HepG2 (cell line): Measurements from ENCODE around the gene PACS2.

ENCODE experiments used
- ESRRA ChIP-seq: sonication (generic); formaldehyde crosslinking; IDR thresholded peaks from 2 replicates; pipeline ENCODE4 v1.5.1; 2020; ENCODE audit warnings: mild to moderate bottlenecking, low read depth, missing genetic modification reagents
- POLR2A ChIP-seq, 2 experiments: IDR thresholded peaks; 2 replicates each; pipeline ENCODE4 v1.6.1; 2011; ENCODE audit warnings: low read depth in 2 of 2, low read length in 2 of 2, mild to moderate bottlenecking in 1 of 2, moderate library complexity in 1 of 2; ENCODE audit not compliant: insufficient read depth in 1 of 2
- POLR2AphosphoS2 ChIP-seq: IDR thresholded peaks from 2 replicates; pipeline ENCODE4 v1.6.1; 2011; ENCODE audit warnings: low read depth, low read length, improper control_type of control experiment
- POLR2G ChIP-seq: fragments of 200-400 bp; formaldehyde crosslinking; IDR thresholded peaks from 2 replicates; pipeline ENCODE4 v1.6.1; 2018; ENCODE audit warnings: mild to moderate bottlenecking, low read depth, low read length, moderate library complexity
- YY1 ChIP-seq: IDR thresholded peaks from 2 replicates; pipeline ENCODE4 v1.6.1; 2011; ENCODE audit warnings: low read length, low read depth, moderate library complexity, mild to moderate bottlenecking; ENCODE audit not compliant: insufficient read depth, insufficient replicate concordance
- ZNF121 ChIP-seq: sonication (generic); formaldehyde crosslinking; IDR thresholded peaks from 2 replicates; pipeline ENCODE4 v1.5.0; 2020; ENCODE audit warnings: mild to moderate bottlenecking, missing genetic modification reagents
- ZNF136 ChIP-seq: sonication (generic); formaldehyde crosslinking; IDR thresholded peaks from 2 replicates; pipeline ENCODE4 v1.8.1; 2022; ENCODE audit warnings: low read depth, mild to moderate bottlenecking, moderate library complexity, missing genetic modification reagents
- ZNF292 ChIP-seq: sonication (generic); formaldehyde crosslinking; IDR thresholded peaks from 2 replicates; pipeline ENCODE4 v1.8.1; 2022; ENCODE audit warnings: mild to moderate bottlenecking, low read depth, missing genetic modification reagents, borderline replicate concordance
- TF ChIP-seq, protein P1 (sequence below), 2 experiments: sonication (generic) in 1 of 2; formaldehyde crosslinking in 1 of 2; IDR thresholded peaks; 2 replicates each; pipeline versions ENCODE4 v1.4.0 to v1.6.1; 2018 to 2020; ENCODE audit warnings: missing genetic modification reagents in 2 of 2, borderline replicate concordance in 1 of 2, low read depth in 1 of 2, mild to moderate bottlenecking in 1 of 2, missing biosample characterization in 1 of 2
- TF ChIP-seq, protein P2 (sequence below): sonication (generic); formaldehyde crosslinking; IDR thresholded peaks from 2 replicates; pipeline ENCODE4 v1.5.0; 2020; ENCODE audit warnings: mild to moderate bottlenecking, missing genetic modification reagents, moderate library complexity

DNA sequence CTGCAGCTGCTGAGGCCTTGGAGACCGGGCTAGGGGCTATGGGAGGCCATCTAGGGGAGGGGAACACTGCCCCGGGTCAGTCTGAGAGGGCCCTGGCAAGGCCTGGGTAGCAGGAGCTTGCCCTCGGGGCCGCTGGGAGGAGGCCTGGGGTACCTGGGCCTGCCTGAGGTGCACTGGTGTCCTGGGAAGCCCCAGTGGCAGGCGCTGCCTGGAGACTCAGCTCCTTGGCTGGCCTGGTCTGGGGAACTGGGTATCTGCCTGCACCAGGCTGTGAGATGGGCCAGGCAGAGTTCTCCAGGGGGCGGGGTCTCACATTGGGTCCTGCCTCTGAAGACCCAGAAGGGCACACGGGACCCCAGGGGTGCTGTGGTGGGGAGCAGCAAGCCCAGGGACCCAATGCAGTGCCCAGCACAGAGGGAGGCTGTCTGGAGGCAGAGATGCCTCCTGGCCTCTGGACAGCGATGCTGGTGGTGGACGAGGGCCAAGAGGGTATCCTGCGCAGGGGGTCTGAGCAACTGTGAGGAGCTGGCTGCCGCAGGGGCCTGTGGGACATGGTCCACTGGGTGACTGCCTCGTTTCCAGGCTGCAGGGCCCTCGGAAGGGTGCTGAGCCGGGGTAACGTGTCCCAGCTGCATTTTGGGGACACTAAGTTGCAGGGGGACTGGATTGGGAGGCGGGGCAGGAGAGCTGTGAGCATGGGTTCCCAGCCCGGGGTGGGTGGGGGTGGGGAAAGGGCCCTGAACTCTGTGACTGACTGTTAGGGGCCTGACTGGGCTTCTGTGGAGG is 97.6 kb downstream of the PACS2 start:
- TF ChIP-seq, protein P1, sequence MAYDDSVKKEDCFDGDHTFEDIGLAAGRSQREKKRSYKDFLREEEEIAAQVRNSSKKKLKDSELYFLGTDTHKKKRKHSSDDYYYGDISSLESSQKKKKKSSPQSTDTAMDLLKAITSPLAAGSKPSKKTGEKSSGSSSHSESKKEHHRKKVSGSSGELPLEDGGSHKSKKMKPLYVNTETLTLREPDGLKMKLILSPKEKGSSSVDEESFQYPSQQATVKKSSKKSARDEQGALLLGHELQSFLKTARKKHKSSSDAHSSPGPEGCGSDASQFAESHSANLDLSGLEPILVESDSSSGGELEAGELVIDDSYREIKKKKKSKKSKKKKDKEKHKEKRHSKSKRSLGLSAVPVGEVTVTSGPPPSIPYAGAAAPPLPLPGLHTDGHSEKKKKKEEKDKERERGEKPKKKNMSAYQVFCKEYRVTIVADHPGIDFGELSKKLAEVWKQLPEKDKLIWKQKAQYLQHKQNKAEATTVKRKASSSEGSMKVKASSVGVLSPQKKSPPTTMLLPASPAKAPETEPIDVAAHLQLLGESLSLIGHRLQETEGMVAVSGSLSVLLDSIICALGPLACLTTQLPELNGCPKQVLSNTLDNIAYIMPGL (CRISPR knock-in tag; IDR thresholded peaks at IDR 0.05; ENCODE audit: borderline replicate concordance in 1 of 2, low read depth in 1 of 2) = no peak
- TF ChIP-seq POLR2AphosphoS2 (no peak), POLR2A (IDR thresholded peaks at IDR 0.05; ENCODE audit: insufficient read depth in 1 of 2, low read depth in 2 of 2, low read length in 2 of 2) (no peak), ZNF292 (CRISPR knock-in tag) (no peak), ESRRA (CRISPR knock-in tag) (no peak), ZNF121 (CRISPR knock-in tag) (no peak), POLR2G (no peak), YY1 (no peak), ZNF136 (CRISPR knock-in tag) (no peak)
- TF ChIP-seq, protein P2, sequence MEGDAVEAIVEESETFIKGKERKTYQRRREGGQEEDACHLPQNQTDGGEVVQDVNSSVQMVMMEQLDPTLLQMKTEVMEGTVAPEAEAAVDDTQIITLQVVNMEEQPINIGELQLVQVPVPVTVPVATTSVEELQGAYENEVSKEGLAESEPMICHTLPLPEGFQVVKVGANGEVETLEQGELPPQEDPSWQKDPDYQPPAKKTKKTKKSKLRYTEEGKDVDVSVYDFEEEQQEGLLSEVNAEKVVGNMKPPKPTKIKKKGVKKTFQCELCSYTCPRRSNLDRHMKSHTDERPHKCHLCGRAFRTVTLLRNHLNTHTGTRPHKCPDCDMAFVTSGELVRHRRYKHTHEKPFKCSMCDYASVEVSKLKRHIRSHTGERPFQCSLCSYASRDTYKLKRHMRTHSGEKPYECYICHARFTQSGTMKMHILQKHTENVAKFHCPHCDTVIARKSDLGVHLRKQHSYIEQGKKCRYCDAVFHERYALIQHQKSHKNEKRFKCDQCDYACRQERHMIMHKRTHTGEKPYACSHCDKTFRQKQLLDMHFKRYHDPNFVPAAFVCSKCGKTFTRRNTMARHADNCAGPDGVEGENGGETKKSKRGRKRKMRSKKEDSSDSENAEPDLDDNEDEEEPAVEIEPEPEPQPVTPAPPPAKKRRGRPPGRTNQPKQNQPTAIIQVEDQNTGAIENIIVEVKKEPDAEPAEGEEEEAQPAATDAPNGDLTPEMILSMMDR (CRISPR knock-in tag) = no peak
